Medulla oblongata (tissue), 1 donor: ENCODE data around the gene MLKL.
"Not testable (repeated sequence)": the region's sequence is repeated elsewhere in the genome, so short reads cannot be mapped to it uniquely, and the experiment has no call there.

Experiments used
- DNase-seq: peaks from one replicate; pipeline ENCODE4 v3.0.0-alpha.2; 2015; ENCODE audit errors: extremely low spot score

The MLKL gene

GRCh38 chr16:74700116-74700437 lies 585 bp downstream of the MLKL start:
- no peak for DNase-seq

- no peak for DNase-seq
Measured at GRCh38 chr16:74699666-74700065, 996 bp downstream of the MLKL start.

- no peak for DNase-seq
Measured at GRCh38 chr16:74698222-74698621, 2.4 kb downstream of the MLKL start.

GRCh38 chr16:74695450-74696422 lies 4.9 kb downstream of the MLKL start:
- DNase-seq = peak; percentile 95

- no peak for DNase-seq
Measured at GRCh38 chr16:74691093-74691855, 9.4 kb downstream of the MLKL start.

GRCh38 chr16:74682556-74682955 lies 18.1 kb downstream of the MLKL start:
- no peak for DNase-seq

- no peak for DNase-seq
Measured at GRCh38 chr16:74680681-74681080, 20.0 kb downstream of the MLKL start.

GRCh38 chr16:74679983-74680382 lies 20.7 kb downstream of the MLKL start:
- no peak for DNase-seq

- DNase-seq = no peak
Measured at GRCh38 chr16:74677868-74678267, 22.8 kb downstream of the MLKL start.

- no peak for DNase-seq
Measured at GRCh38 chr16:74673876-74674275, 26.8 kb downstream of the MLKL start.

GRCh38 chr16:74668877-74669276 lies 31.8 kb downstream of the MLKL start:
- not testable (repeated sequence) for DNase-seq

- DNase-seq = peak; percentile 24
Measured at GRCh38 chr16:74667255-74667700, 33.4 kb downstream of the MLKL start.

- DNase-seq = peak; percentile 99
Measured at GRCh38 chr16:74666425-74667254, 34.0 kb downstream of the MLKL start, which contains the start of gene RFWD3. Gene RFWD3, minus strand, starts transcription at chr16:74666877. Its CDS starts 5,428 bp downstream, at chr16:74661449.

- no peak for DNase-seq
Measured at GRCh38 chr16:74666010-74666421, 34.6 kb downstream of the MLKL start.

- DNase-seq = no peak
Measured at GRCh38 chr16:74661064-74661463, 39.6 kb downstream of the MLKL start.

- no peak for DNase-seq
Measured at GRCh38 chr16:74660383-74660782, 40.3 kb downstream of the MLKL start.

GRCh38 chr16:74659041-74659440 lies 41.6 kb downstream of the MLKL start:
- no peak for DNase-seq

- DNase-seq = peak; percentile 17
Measured at GRCh38 chr16:74657870-74658642, 42.6 kb downstream of the MLKL start.

- no peak for DNase-seq
Measured at GRCh38 chr16:74654536-74655050, 46.1 kb downstream of the MLKL start.

- DNase-seq = not testable (repeated sequence)
Measured at GRCh38 chr16:74652883-74653282, 47.8 kb downstream of the MLKL start.

GRCh38 chr16:74652249-74652648 lies 48.4 kb downstream of the MLKL start:
- DNase-seq = no peak
